Ovary (tissue), 3 donors: ENCODE results near the gene ALDH3A2.

Source experiments
- CTCF ChIP-seq, 3 donors: fragments of 450-650 bp in 2 of 3; fragments of 200-600 bp in 1 of 3; IDR thresholded peaks; one replicate each; pipeline versions ENCODE4 v1.5.1 to v1.8.0; 2016 to 2022; ENCODE audit warnings: antibody characterized with exemption in 3 of 3, mild to moderate bottlenecking in 1 of 3
- POLR2A ChIP-seq: fragments of 450-650 bp; IDR thresholded peaks from one replicate; pipeline ENCODE4 v1.6.1; 2017; ENCODE audit warnings: antibody characterized with exemption, mild to moderate bottlenecking, moderate library complexity
- donor health status: DM: no; HTN: no; CAD: no.

- TF ChIP-seq CTCF (IDR thresholded peaks at IDR 0.05): no peak
- TF ChIP-seq POLR2A: no peak
Observed at GRCh38 chr17:19613979-19614378, 34.6 kb upstream of the ALDH3A2 start.
